ENCODE results near the gene IL22RA1.

IL22RA1 gene, protein sequence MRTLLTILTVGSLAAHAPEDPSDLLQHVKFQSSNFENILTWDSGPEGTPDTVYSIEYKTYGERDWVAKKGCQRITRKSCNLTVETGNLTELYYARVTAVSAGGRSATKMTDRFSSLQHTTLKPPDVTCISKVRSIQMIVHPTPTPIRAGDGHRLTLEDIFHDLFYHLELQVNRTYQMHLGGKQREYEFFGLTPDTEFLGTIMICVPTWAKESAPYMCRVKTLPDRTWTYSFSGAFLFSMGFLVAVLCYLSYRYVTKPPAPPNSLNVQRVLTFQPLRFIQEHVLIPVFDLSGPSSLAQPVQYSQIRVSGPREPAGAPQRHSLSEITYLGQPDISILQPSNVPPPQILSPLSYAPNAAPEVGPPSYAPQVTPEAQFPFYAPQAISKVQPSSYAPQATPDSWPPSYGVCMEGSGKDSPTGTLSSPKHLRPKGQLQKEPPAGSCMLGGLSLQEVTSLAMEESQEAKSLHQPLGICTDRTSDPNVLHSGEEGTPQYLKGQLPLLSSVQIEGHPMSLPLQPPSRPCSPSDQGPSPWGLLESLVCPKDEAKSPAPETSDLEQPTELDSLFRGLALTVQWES

DNA sequence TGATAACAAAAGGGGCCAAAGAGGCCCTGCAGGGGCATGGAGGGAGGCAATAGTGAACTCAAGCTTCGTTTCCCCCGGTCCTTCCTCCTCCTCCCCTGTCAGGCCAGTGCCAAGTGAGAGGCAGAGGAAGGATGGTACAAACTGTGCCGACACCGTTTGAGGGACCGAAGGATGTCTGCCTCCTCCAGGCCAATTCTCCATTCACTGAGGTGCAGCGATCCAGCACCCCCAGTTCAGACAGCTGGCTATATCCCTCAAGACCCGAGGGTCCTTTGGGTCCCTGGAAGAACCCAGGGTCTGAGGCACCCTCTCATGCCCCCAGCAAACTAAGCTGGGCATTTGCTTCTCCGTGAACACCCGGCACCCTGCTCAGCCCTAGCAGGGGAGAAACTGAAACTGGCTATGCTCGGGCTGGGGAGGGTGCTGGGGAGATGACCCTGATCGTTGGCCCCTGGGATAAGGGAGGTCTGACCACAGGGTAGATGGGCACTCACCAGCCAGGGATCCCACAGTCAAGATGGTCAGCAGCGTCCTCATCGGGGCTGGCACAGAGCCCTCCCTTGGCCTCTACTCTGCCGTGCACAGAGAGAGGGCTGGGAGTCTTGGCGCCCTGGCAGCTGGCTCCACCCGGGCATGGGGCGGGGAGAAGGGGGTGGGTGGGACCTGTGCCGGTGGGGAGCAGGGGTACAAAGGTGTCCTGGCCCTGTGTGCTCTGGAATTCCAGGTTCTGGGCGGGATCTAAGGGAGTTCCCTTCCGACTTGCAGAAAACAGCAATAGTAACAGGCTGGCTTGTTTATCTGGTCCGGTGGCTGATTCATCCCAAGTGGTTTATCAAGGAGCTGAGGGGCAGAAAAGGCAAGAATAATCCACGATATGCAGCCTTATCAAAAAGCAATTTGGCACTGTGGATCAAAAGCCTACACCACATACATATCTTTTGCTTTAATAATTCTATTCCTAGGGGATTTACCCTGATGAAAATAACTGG is at the start of gene IL22RA1:
Gene IL22RA1, minus strand, starts transcription at position 595 of the 989 bp plus-strand sequence. Its CDS starts 58 bp downstream, at position 537.
- no peak for DNase-seq

DNA sequence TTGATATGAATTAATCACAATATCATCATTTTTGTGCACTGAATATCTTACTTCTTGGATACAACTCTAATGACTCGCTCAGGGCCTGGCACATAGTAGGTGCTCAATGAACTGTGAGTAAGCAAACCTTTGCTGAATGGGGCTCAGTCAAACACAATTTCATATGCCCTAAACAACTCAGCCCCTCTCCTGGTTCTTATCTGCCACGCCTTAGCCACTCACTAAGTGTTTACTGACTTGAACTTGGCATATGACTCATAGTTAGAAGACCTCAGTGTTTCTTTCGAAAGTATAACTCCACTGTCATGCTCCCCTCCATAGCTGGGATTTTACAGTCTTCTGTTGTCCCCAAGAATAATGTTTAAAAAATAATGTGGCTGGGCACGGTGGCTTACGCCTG is 48.9 kb upstream of the IL22RA1 start:
- DNase-seq, result no peak

DNA sequence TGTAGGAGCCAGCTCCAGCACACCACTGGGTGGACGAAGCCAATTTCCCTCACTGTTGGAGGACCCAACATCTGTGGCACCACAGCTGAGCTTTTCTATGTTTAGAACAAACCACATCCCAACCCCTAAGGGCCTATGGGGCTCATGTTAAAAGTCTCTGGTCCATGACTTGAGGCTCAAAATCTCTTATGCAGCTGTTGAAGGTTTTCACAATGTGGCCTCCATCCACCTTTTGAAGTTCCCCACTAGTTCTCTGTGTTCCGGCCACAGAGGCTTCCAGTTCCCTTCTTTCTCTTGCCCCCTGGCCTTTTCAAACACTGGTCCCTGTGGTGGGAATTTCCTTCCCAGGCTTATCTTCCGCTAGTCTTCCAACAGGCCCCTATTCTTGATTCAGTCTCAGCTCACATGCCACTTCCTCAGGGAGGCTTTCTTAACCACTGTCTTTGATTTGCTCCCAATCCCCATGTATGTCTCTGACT is 48.1 kb upstream of the IL22RA1 start:
- no peak for DNase-seq

DNA sequence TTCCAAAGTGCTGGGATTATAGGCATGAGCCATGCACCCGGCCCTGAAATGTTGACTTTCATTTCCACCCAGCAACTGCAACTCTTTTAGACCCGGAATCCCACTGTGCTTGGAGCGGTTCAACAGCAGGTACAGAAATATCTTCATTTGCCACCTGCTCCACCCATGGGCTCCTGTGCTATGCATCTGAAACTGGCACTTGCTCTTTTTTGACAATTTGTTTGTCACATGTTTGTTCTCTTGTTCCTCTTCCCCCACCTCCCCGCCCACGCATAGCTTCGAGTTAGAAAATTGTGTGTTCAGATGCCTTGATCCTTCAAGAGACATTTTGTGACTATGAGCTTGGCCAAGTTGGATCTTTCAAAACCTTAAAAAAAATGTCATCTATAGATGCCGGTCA is 46.6 kb upstream of the IL22RA1 start:
- no peak for DNase-seq

DNA sequence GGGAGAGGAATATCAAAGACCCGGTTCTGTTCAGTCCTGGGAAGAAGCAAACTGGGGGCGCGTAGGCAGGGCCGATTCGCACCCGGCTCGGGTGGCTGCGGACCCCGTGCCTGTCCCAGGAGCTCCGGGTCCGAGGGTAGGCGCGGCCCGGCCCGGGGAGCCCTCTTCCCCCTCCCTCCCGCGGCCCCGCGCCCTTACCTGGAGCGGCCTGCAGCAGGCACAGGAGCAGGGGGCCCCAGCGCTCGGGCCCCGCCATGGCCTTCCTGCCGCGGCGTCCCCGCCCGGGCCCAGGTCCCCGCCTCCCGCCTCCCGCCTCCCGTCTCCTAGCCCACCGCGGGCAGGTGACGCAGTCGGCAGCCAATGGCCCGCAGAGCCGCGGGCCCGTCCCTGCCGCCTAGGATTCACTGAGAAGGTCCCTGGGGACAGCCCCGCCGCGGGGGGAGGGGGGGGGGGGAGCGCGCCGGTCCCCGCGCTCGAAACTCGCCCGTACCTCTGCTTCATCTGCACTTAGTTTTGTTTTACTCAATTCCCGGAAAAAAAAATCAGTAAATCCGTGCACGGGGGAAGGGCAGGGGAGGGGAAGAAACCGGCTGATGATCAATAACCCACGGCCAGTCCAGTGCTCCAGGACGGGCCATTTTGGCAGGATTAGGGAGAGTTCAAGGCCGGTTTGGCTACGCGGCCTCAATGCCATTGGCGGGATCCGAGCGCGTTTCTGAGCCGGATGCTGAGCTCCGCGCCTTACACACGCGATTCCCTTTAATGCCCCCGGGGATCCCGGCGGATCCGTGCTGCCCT is 44.3 kb upstream of the IL22RA1 start, which contains the start of gene IFNLR1:
Gene IFNLR1, minus strand, starts transcription at position 297 of the 798 bp plus-strand sequence. Its CDS starts 41 bp downstream, at position 256.
- DNase-seq, result peak; percentile 62

DNA sequence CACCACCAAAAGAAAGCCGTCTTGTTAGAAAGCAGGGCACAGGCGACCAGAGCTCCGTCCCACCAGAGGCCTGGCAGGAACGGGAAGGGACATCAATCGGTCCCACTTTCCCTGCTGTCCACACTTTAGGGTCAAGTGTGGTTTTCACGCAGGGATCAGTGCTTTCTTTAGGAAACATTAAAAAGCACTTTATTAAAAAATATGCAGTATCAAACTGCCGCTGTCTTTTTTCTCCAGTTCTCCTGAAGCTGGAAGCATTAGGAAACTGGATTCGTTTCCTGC is 43.7 kb upstream of the IL22RA1 start:
- DNase-seq, result peak; percentile 35

DNA sequence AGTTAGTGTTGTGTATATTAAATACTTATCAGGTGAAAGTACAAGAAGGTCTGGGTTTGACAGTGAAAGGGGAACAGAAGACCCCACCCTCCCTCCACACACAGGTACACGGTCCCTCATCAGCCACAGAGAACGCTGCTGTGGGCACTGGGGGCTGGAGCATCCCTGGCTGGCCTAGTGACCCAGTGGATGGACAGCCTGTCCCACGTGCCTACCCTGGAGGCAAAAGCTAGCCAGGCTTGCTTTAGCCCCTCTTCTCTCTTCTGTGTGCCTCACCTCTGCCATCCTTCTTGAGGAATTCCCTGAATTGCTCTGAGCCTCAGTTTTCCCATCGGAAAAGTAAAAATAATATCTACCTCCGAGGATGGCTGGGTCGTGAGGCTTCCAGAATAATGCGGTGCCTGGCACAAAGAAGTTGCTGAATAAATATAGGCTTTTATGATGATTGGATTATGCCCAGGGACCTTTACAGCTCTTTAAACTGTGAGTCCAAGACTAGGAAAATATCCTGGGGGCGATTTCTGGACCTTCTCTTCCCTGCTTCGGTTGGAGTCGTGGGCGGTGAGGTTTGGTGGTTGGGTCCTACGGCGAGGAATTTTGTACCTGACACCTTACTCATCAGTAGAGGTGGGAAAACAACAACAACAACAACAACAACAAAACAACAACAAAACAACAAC is 43.2 kb upstream of the IL22RA1 start:
- no peak for DNase-seq

DNA sequence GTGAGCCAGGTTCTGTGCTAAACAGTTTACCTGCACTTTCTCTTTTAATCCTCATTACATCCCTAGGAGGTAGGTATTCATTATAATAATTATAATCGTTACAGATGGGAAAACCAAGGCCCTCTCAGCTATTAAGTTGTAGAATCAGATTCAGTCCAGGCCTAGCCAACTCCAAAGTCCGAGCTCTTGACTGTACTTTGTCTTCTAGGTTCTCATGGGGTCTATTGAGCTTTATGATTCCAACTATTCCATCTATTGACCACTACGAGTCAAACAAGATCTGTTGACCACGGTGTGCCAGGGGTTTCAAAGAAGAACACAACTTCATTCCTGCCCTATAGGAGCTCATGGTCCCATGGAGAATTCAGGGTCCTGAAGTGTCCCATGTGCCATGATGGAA is 42.1 kb upstream of the IL22RA1 start:
- no peak for DNase-seq

DNA sequence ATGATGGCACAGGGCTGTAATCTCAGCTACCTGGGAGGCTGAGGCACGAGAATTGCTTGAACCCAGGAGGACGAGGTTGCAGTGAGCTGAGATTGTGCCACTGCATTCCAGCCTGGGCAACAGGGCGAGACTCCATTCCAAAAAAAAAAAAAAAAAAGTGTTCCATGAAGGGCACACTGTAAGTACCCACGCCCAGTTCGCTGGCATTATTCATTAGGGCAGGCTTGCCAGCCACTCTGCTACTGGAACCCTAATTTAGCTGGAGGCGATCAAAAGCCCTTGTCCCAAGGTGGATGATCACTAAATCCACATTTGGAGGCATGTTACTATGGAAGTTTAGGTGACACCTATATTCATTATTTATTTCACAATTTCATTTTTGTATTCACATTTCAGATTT is 39.1 kb upstream of the IL22RA1 start:
- DNase-seq, result no peak

DNA sequence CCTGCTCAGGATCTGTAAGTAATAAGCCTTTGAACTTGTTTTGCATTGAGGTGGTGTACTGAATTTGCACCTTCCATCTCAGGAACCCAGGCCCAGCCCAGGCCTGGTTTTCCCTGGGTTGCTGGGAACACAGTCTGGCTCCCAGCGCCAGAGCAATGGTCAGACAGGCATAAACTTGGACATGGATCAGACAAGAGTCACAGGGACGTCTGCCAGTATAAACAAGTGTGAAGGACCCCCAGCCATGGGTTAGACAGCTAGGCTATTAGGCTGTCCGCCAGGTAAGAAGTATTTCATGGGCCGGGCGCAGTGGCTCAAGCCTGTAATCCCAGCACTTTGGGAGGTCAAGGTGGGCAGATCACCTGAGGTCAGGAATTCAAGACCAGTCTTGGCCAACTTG is 38.7 kb upstream of the IL22RA1 start:
- DNase-seq, result no peak

DNA sequence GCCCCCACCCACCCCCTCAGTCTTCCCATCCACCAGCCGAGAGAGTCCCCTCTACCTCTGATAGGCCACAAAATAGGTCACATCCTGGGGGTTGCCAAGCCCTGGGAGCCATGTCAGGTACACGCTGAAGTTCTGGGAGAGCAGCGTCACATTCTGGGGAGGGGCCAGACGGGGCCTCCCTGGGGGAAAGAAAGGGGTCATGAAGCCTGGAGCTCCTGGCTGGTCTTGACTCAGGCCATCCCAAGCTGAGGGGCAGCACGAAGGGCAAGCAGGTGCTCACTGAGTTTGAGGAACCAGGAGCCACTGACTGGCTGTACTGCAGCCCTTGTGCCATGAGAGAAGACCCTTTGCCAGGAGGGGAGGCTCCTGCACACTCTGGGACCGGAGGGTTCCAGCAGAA is 37.7 kb upstream of the IL22RA1 start:
- no peak for DNase-seq

DNA sequence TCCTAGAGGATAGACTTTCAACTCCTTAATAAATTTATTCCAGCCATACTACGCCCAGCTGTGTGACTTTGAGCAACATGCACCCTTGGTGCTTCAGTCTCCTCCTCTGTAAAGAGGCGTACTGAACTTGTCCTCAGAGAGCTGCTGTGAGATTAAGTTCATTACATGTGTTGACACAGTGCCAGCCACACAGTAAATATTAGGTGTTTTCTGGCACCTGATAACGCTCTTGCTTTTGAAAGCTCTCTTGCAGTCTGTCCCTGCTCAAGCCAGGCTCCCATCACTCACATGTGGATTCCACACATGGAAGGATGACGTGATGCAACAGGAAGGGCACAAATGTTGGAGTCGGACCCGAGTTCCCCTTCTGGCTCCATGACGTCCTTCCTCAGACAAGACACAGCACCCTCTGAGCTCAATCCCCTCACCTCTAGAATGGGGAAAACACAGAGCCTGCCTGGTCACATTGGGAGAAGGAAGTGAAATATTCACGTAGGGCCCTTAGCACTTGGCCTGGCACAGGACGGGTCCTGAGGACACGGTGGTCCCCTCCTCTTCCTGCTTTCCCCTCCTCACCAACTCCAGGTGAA is 36.4 kb upstream of the IL22RA1 start:
- DNase-seq, result no peak

DNA sequence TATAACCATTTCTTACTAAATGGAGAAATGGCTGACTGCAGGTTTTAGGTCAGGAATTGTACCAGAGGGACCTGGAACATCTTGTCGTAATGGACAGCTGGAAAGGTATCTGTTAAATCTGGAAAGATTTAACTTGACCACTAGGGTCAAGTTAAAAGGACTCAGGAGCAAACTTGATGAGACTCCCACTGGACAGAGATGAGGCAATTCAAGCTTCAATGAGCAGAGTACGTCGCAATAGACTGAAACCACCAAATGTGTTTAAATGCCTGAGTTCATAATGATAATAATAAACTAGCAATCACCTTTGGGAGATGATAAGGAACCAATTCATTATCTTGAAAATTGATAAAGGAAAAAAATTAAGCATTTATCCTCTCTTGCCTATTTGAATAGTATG is 35.5 kb upstream of the IL22RA1 start:
- DNase-seq, result no peak

DNA sequence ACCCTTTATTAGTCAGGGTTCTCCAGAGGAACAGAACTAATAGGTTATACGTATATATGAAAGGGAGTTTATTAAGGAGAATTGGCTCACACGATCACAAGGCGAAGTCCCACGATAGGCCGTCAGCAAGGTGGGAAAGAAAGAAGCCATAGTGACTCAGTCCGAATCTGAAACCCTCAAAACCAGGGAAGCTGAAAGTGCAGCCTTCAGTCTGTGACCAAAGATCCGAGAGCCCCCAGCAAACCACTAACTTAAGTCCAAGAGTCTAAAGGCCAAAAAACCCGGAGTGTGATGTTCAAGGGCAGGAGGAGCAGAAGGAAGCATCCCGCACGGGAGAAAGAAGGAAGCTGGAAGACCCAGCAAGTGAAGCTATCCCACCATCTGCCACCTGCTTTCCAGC is 34.2 kb upstream of the IL22RA1 start:
- DNase-seq, result no peak

DNA sequence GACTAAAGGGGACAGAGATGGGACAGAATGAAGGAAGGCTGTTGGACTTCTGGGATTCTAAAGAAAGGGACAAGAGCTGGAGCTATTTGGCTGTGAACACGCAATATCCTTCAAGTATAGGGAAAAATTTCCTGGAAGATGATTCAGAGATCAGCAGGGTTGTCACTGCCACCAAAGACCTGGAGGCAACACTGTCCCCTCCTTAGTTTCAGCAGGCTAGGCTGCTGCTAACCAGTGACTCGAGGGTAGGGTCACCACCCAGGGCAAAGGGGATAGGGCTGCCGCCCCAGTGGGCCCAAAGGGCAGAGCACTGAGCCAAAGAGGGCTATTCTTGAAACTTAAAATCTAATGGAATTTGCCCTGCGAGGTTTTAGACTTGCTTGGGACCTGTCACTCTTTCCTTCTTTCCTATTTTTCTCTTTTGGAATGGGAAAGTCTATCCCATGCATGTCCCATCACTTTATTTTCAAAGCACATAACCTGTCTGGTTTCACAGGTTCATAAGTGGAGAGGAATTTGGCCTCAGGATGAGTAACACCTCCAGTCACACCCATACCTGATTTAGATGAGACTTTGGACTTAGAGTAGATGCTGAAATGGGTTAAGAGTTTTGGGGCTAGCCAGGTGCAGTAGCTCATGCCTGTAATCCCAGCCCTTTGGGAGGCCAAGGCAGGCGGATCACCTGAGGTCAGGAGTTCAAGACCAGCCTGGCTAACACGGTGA is 32.3 kb upstream of the IL22RA1 start:
- DNase-seq, result no peak

DNA sequence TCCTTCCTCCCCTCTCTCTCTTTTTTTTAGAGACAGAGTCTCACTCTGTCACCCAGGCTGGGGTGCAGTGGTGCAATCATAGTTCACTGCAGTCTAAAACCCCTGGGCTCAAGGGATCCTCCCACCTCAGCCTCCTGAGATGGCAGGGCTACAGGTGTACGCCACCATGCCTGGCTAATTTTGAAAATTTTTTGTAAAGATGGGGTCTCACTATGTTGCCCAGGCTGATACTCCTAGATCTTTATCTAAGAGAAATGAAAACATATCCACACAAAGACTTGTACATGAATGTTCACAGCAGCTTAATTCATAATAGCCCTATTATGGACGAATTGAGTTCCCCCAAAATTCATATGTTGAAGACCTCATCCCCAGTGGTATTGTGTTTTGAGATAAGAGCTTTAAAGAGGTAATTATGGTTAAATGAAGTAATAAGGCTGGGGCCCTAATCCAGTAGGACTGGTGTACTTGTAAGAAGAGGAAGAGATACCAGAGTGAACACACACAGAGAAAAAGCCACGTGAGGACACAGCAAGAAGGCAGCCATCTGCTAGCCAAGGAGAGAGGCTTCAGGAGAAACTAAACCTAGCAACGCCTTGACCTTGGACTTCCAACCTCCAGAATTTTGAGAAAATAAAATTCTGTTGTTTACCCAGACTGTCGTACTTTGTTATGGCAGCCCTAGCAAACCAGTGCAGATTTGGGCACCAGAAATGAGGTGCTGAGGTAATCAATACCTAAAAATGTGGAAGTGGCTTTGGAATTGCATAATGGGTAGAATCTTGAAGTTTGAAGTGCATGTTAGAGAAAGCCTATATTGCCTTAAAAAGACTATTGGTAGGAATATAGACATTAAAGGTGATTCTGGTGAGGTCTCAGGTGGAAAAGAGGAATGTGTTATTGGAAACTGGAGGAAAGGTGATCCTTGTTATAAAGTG is 31.0 kb upstream of the IL22RA1 start:
- no peak for DNase-seq

DNA sequence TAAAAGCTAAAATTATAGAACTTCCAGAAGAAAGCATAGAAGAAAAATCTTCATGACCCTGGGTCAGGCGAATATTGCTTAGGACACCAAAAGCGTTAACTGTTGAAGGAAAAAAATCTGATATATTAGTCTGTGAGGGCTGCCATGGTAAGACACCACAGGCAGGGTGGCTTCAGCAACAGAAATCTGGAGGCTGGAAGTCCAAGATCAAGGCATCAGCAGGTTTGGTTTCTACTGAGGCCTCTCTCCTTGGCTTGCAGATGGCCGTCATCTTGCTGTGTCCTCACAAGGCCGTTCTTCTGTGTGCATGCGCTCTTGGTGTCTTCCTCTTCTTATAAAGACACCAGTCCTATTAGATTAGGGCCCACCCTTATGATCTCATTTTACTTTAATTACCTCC is 29.7 kb upstream of the IL22RA1 start:
- no peak for DNase-seq

DNA sequence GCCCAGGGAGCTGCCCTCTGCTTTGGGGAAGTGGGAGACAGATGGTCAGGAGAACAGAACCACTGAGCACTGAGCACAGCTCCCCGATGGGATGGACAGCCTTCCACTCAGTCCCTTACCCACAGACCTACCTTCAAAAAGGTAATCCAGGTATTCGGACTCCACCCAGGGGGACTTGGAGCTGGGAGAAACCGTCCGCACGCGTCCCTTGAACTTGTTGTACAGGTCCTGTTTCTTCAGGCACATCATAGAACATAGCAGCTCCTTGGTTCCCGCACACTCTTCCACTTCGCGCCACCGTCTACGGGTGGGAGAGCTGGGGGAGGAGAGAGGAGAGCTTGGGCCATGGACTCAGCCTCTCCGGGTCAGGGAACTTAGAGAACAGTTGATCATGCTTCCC is 26.3 kb upstream of the IL22RA1 start:
- no peak for DNase-seq

DNA sequence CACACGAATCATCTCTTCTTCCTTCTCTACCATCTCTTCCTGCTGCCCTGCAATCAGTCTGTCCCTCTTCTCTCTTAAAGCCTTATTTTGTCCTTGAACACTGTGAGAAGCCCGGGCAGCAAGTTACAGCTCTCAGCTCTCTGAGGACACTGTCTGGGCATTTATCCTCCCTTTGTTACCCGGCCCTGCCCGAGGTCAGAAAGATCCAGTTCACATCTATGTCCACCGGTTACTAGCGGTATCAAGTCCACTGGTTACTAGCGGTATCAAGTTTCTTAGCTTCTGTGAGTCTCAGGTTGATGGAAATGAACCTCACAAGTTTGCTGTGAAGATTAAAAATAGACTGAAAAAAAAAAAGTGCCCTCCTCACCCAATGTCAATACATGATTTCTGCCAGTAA is 25.3 kb upstream of the IL22RA1 start:
- DNase-seq, result no peak

DNA sequence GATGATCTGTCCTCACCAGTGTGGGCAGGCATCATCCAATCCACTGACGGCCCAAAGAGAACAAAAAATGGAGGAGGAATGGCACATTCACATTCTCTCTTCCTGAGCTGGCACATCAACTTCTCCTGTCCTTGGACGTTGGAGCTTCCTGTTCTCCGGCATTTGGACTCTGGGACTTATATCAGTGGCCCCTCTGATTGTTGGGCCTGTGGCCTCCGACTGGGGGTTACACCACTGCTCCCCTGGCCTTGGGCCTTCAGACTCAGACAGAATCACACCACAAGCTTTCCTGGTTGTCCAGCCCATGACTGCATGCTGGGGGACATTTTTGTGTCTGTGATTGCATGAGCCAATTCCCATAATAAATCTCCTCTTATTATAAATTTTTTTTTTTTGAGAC is 24.1 kb upstream of the IL22RA1 start:
- no peak for DNase-seq

Measured in retina (tissue), 1 donor.